Upper lobe of right lung (tissue), 1 donor: ENCODE measurements around the gene DNAI4. TPM values are rescaled to one million over a fixed set of nuclear protein-coding genes. Genes with fewer than 3 reads are reported as not detected.
"Not testable (repeated sequence)": the region's sequence is repeated elsewhere in the genome, so short reads cannot be mapped to it uniquely, and the experiment has no call there.

Experiments used
- ATAC-seq: fragments of 200-7000 bp; cut with Tn5 transposase; one replicate; pipeline ENCODE4 v1.9.1; 2020; ENCODE audit warnings: mild to moderate bottlenecking, moderate library complexity
- DNase-seq: peaks from one replicate; pipeline ENCODE4 v3.0.0-alpha.2; 2020
- H3K27ac ChIP-seq: fragments of 200-600 bp; one replicate; pipeline ENCODE4 v1.8.0; 2022
- H3K27me3 ChIP-seq: fragments of 200-600 bp; one replicate; pipeline ENCODE4 v1.8.0; 2022; ENCODE audit warnings: mild to moderate bottlenecking
- H3K36me3 ChIP-seq: fragments of 200-600 bp; one replicate; pipeline ENCODE4 v1.8.0; 2022
- H3K4me1 ChIP-seq: fragments of 200-600 bp; one replicate; pipeline ENCODE4 v1.8.0; 2022
- H3K4me3 ChIP-seq: fragments of 200-600 bp; one replicate; pipeline ENCODE4 v1.8.0; 2022; ENCODE audit warnings: mild to moderate bottlenecking
- H3K9me3 ChIP-seq: fragments of 200-600 bp; one replicate; pipeline ENCODE4 v1.8.0; 2022
- CTCF ChIP-seq: fragments of 200-600 bp; IDR thresholded peaks from one replicate; pipeline ENCODE4 v1.8.0; 2022; ENCODE audit warnings: antibody characterized with exemption
- intact Hi-C: fragments of 100-400 bp; cut with DNase I; formaldehyde crosslinking; loops from one replicate; pipeline ENCODE4 v1.11.0; 2022
- long read RNA-seq: library from polyadenylated mRNA; unstranded; transcript quantifications from one replicate; pipeline ENCODE4 v2.0.0, GENCODE V29; 2021
- total RNA-seq: library from RNA; stranded (reverse); fragmentation: NEBNext Ultra II Directional; extraction: Animal tissue kit (Norgen Biotek cat#: 25700); gene quantifications from one replicate; pipeline ENCODE4 v1.2.1, GENCODE V29; 2021
- donor health status: DM: no; HTN: yes; CAD: no; lungs with severe emphysema.

DNAI4 gene
- 10.2 TPM for total RNA-seq
- long read RNA-seq, result 0 reads

- H3K36me3 ChIP-seq, result no peaks in the 10 kb centered on the region
- H3K27me3 ChIP-seq, result no peaks in the 10 kb centered on the region
- peak within 1 kb of the TSS; percentile 73 for H3K4me3 ChIP-seq
- H3K27ac ChIP-seq, result peak within 1 kb of the TSS; percentile 98
- H3K9me3 ChIP-seq, result no peaks in the 10 kb centered on the region
- peak; percentile 100 for DNase-seq
- H3K4me1 ChIP-seq, result peaks cover 21% of the 10 kb centered on the region
- ATAC-seq, result peak; percentile 98
- peak; percentile 26 for TF ChIP-seq CTCF
- intact Hi-C loops, result no loop called here
These were observed at the start of gene DNAI4, which contains the start of gene MIER1 for GRCh38 chr1:66924756-66925557. Gene DNAI4, minus strand, starts transcription at chr1:66924856. Its CDS starts 25 bp downstream, at chr1:66924831. Gene MIER1, plus strand, starts transcription at chr1:66924990. Its CDS starts 39 bp downstream, at chr1:66925029.

- no peak for DNase-seq
- Histone ChIP-seq H3K36me3 (peaks cover 85% of the 10 kb centered on the region), H3K27ac (no peak overlapping the region), H3K4me1 (no peaks in the 10 kb centered on the region), H3K27me3 (no peaks in the 10 kb centered on the region), H3K4me3 (no peak overlapping the region), H3K9me3 (no peaks in the 10 kb centered on the region)
- intact Hi-C loops, result no loop called here
- no peak for TF ChIP-seq CTCF
- ATAC-seq, result no peak
These were observed 43.9 kb upstream of the DNAI4 start for GRCh38 chr1:66968574-66968973.

- H3K4me3 ChIP-seq, intact Hi-C loops, H3K4me1 ChIP-seq, H3K9me3 ChIP-seq, ATAC-seq, DNase-seq, H3K27ac ChIP-seq, H3K27me3 ChIP-seq: not testable (repeated sequence)
- H3K36me3 ChIP-seq, result peaks cover 89% of the 10 kb centered on the region
These were observed 41.7 kb upstream of the DNAI4 start for GRCh38 chr1:66966188-66966873.

GRCh38 chr1:66957938-66958337 lies 33.3 kb upstream of the DNAI4 start:
- intact Hi-C loops, result no loop called here
- DNase-seq (no peak), ATAC-seq (no peak)
- H3K27ac ChIP-seq, result no peak overlapping the region
- H3K36me3 ChIP-seq, result peaks cover 89% of the 10 kb centered on the region
- peaks cover 4% of the 10 kb centered on the region for H3K4me1 ChIP-seq
- no peak overlapping the region for H3K4me3 ChIP-seq
- TF ChIP-seq CTCF, result no peak
- H3K9me3 ChIP-seq, result no peaks in the 10 kb centered on the region
- no peaks in the 10 kb centered on the region for H3K27me3 ChIP-seq

- TF ChIP-seq CTCF, result no peak
- no peaks in the 10 kb centered on the region for H3K27me3 ChIP-seq
- DNase-seq (no peak), ATAC-seq (no peak)
- no peak overlapping the region for H3K27ac ChIP-seq
- H3K4me3 ChIP-seq, result no peak overlapping the region
- H3K4me1 ChIP-seq, result peaks cover 4% of the 10 kb centered on the region
- no peaks in the 10 kb centered on the region for H3K9me3 ChIP-seq
- intact Hi-C loops, result no loop called here
- H3K36me3 ChIP-seq, result peaks cover 92% of the 10 kb centered on the region
These were observed 29.6 kb upstream of the DNAI4 start for GRCh38 chr1:66954208-66954607.

- Histone ChIP-seq H3K9me3 (no peaks in the 10 kb centered on the region), H3K4me1 (peaks cover 2% of the 10 kb centered on the region), H3K36me3 (peaks cover 94% of the 10 kb centered on the region), H3K27me3 (no peaks in the 10 kb centered on the region), H3K27ac (no peak overlapping the region), H3K4me3 (no peak overlapping the region)
- TF ChIP-seq CTCF, result no peak
- intact Hi-C loops, result no loop called here
- DNase-seq, result no peak
- peak; percentile 25 for ATAC-seq
These were observed 26.9 kb upstream of the DNAI4 start for GRCh38 chr1:66951513-66951912.
